HCT116 (cell line): ENCODE data around the gene CBX4. TPM values are rescaled to one million over a fixed set of nuclear protein-coding genes. Genes with fewer than 3 reads are reported as not detected.
A peak's percentile ranks its signal among the peaks of the same experiment; 100 is the strongest.

Experiments used
- ATAC-seq: fragments of 200-7000 bp; cut with Tn5 transposase; 2 replicates; pipeline ENCODE4 v1.9.1; 2020; ENCODE audit warnings: mild to moderate bottlenecking, moderate library complexity
- BruUV-seq: library from RNA; stranded (reverse); fragments of 400-500 nt; replicated peaks from 2 replicates; lab custom pipeline; 2021; lab: Mats Ljungman, UMichigan
- CTCF ChIA-PET: fragments of 300-600 bp; sonication (Branson Sonifier 250); formaldehyde crosslinking; loops from one replicate; lab custom pipeline; 2021; ENCODE audit warnings: antibody characterized with exemption; lab: Charles Lee
- POLR2A ChIA-PET: fragments of 300-600, 350-600 bp; sonication (Branson Sonifier 250); formaldehyde crosslinking; loops from one replicate; lab custom pipeline; 2021; ENCODE audit warnings: antibody characterized with exemption; lab: Charles Lee
- RAD21 ChIA-PET, 2 experiments: fragments of 300-600 bp; sonication (Branson Sonifier 250); formaldehyde crosslinking; loops; one replicate each; lab custom pipeline; 2023; ENCODE audit warnings: low total read pairs in 2 of 2; ENCODE audit not compliant: uncharacterized antibody in 2 of 2, unreplicated experiment in 2 of 2, low non-redundant PET in 1 of 2; lab: Charles Lee
- DNase-seq: peaks from one replicate; pipeline ENCODE4 v3.0.0-alpha.2; 2010; ENCODE audit warnings: low read depth, low spot score
- H2AFZ ChIP-seq: fragments of 200-600 bp; shearing (Covaris generic), sonication (generic); 2 replicates; pipeline ENCODE4 v1.6.1; 2017; ENCODE audit warnings: low read depth, mixed run types, mixed read lengths, antibody characterized with exemption, low read length; ENCODE audit not compliant: poor library complexity, severe bottlenecking
- H3K27ac ChIP-seq: 2 replicates; pipeline ENCODE4 v1.5.1; 2012; ENCODE audit warnings: low read depth, low read length
- H3K27me3 ChIP-seq: fragments of 200-600 bp; sonication (generic); 2 replicates; pipeline ENCODE4 v1.6.1; 2016; ENCODE audit warnings: mixed run types, low read length, mixed read lengths; ENCODE audit not compliant: insufficient read depth
- H3K36me3 ChIP-seq, 2 experiments: fragments of 200-500 bp in 1 of 2; fragments of 200-600 bp in 1 of 2; sonication (Bioruptor generic) in 1 of 2; sonication (generic) in 1 of 2; 2 replicates each; pipeline versions ENCODE4 v1.5.1 to v1.6.1; 2014 to 2016; ENCODE audit warnings: low read length in 2 of 2, inconsistent platforms in 1 of 2, mixed read lengths in 1 of 2, mixed run types in 1 of 2; ENCODE audit not compliant: insufficient read depth in 2 of 2, control insufficient read depth in 1 of 2
- H3K4me1 ChIP-seq, 2 experiments: fragments of 200-600 bp in 1 of 2; sonication (generic) in 1 of 2; 2 replicates each; pipeline versions ENCODE4 v1.5.1 to v1.6.1; 2012 to 2017; ENCODE audit warnings: low read length in 2 of 2, inconsistent platforms in 1 of 2, mild to moderate bottlenecking in 1 of 2, mixed read lengths in 1 of 2, mixed run types in 1 of 2, moderate library complexity in 1 of 2; ENCODE audit not compliant: insufficient read depth in 2 of 2, control insufficient read depth in 1 of 2
- H3K4me2 ChIP-seq: fragments of 200-600 bp; sonication (generic); 2 replicates; pipeline ENCODE4 v1.6.1; 2017; ENCODE audit warnings: mixed run types, low read length, mixed read lengths
- H3K4me3 ChIP-seq, 2 experiments: fragments of 200-600 bp in 1 of 2; sonication (generic) in 1 of 2; replicated peaks in 1 of 2; 2 replicates each; pipeline ENCODE4 v1.5.1; 2011 to 2016; ENCODE audit warnings: low read length in 2 of 2, control low read depth in 1 of 2, low read depth in 1 of 2, mild to moderate bottlenecking in 1 of 2, mixed read lengths in 1 of 2, mixed run types in 1 of 2
- H3K79me2 ChIP-seq: fragments of 200-600 bp; sonication (generic); 2 replicates; pipeline ENCODE4 v1.6.1; 2017; ENCODE audit warnings: mild to moderate bottlenecking, mixed run types, low read length, moderate library complexity, mixed read lengths; ENCODE audit not compliant: insufficient read depth
- H3K9ac ChIP-seq: fragments of 200-600 bp; sonication (generic); 2 replicates; pipeline ENCODE4 v1.6.1; 2016; ENCODE audit warnings: low read length, mixed read lengths
- H3K9me2 ChIP-seq: fragments of 200-600 bp; sonication (generic), shearing (Covaris generic); 2 replicates; pipeline ENCODE4 v1.6.1; 2017; ENCODE audit warnings: mixed run types, mild to moderate bottlenecking, moderate library complexity; ENCODE audit not compliant: insufficient read depth
- H3K9me3 ChIP-seq, 2 experiments: fragments of 200-500 bp in 1 of 2; fragments of 200-600 bp in 1 of 2; sonication (Bioruptor generic) in 1 of 2; sonication (generic) in 1 of 2; 2 replicates each; pipeline ENCODE4 v1.6.1; 2014 to 2017; ENCODE audit warnings: low read length in 2 of 2, mixed read lengths in 2 of 2, inconsistent platforms in 1 of 2, low read depth in 1 of 2, mild to moderate bottlenecking in 1 of 2, mixed run types in 1 of 2, moderate library complexity in 1 of 2; ENCODE audit not compliant: control insufficient read depth in 1 of 2, insufficient read depth in 1 of 2
- H4K20me1 ChIP-seq: fragments of 200-600 bp; sonication (generic), shearing (Covaris generic); 2 replicates; pipeline ENCODE4 v1.6.1; 2017; ENCODE audit warnings: mixed run types, mild to moderate bottlenecking, moderate library complexity; ENCODE audit not compliant: insufficient read depth
- CEBPB ChIP-seq: IDR thresholded peaks from 2 replicates; pipeline ENCODE4 v1.6.1; 2012; ENCODE audit warnings: low read depth
- ELF1 ChIP-seq: IDR thresholded peaks from 2 replicates; pipeline ENCODE4 v1.6.1; 2012; ENCODE audit warnings: low read depth, borderline replicate concordance
- EZH2phosphoT487 ChIP-seq: fragments of 200-600 bp; IDR thresholded peaks from 2 replicates; pipeline ENCODE4 v1.6.1; 2018; ENCODE audit warnings: antibody characterized with exemption, borderline replicate concordance
- JUND ChIP-seq: IDR thresholded peaks from 2 replicates; pipeline ENCODE4 v1.6.1; 2012
- POLR2A ChIP-seq: IDR thresholded peaks from 2 replicates; pipeline ENCODE4 v1.7.0; 2011; ENCODE audit warnings: borderline replicate concordance; ENCODE audit not compliant: insufficient read depth, insufficient read length; ENCODE audit errors: extremely low read depth
- POLR2AphosphoS5 ChIP-seq: IDR thresholded peaks from 2 replicates; pipeline ENCODE4 v1.6.1; 2011; ENCODE audit warnings: mild to moderate bottlenecking, low read depth, low read length, moderate library complexity
- SP1 ChIP-seq: IDR thresholded peaks from 2 replicates; pipeline ENCODE4 v1.6.1; 2012; ENCODE audit warnings: low read depth
- TCF7L2 ChIP-seq: IDR thresholded peaks from 2 replicates; pipeline ENCODE4 v1.7.0; 2011; ENCODE audit warnings: borderline replicate concordance, inconsistent platforms; ENCODE audit not compliant: insufficient read depth, insufficient read length; ENCODE audit errors: extremely low read depth
- intact Hi-C: fragments of 100-400 bp; cut with micrococcal nuclease; formaldehyde crosslinking; loops from 2 replicates; pipeline ENCODE4 v1.10.0; 2022
- total RNA-seq: library from RNA; stranded (reverse); gene quantifications from one replicate; pipeline ENCODE4 v1.2.1, GENCODE V29; 2021; ENCODE audit not compliant: unreplicated experiment
- TF ChIP-seq, protein P1 (sequence below), 3 experiments: fragments of 200-600 bp in 1 of 3; sonication (generic) in 1 of 3; IDR thresholded peaks in 2 of 3; conservative IDR thresholded peaks in 1 of 3; 2 replicates each; pipeline ENCODE4 v1.5.1; 2012 to 2017; ENCODE audit warnings: low read depth in 2 of 3, low read length in 2 of 3, antibody characterized with exemption in 1 of 3, borderline replicate concordance in 1 of 3, control low read depth in 1 of 3, mild to moderate bottlenecking in 1 of 3, mixed read lengths in 1 of 3, mixed run types in 1 of 3, moderate library complexity in 1 of 3; ENCODE audit not compliant: insufficient read depth in 1 of 3
- TF ChIP-seq, protein P2 (sequence below): IDR thresholded peaks from 2 replicates; pipeline ENCODE4 v1.6.1; 2011; ENCODE audit warnings: mild to moderate bottlenecking, low read length, moderate library complexity; ENCODE audit not compliant: insufficient replicate concordance; ENCODE audit errors: extremely low read depth
- TF ChIP-seq, protein P3 (sequence below): IDR thresholded peaks from 2 replicates; pipeline ENCODE4 v1.6.1; 2012; ENCODE audit warnings: low read depth

The CBX4 gene
- total RNA-seq, 1 experiment from 2014 or later, result 60.9 TPM

DNA sequence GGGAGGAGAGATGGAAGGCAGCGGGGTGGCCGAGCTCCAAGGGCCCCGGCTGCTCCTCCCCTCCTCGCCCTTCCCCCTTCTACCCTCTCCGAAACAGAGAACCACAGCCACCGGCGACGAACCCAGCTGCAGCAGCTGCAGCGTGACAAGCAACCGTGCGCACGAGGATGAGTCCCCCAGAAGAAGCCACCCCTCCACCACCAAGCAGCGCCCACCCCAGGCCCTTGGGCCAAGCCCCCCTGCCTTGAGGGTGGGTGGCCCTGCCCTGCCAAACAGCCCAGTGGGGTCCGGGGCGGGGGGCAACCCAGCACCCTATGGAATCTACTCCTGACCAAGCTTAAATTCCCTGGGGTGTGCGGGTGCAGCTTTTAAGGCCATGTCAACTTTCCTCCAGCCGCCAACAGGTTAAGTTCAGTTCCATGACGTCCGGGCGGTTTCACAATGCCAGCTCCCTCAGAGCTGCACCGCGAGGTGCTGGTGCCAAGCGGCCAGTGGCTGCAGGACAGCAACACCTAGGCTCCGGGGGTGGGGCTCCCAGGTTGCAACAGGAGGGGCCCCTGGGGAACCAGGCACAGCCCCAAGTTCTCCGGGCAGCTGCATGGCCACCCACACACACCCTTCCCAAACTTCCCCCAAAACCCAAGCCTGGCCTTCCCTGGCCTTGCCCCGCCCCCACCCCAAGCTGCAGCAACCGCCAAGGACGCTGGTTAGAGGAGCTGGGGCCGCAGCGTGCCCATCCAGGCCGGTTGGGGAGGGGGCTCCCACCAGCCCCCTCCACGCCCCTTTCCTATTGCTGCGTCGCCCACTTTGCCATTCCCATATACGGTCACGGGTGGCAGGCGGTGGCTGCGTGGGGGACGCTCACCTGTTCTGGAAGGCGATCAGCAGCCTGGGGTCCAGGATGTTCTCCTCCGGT, 2.0 kb downstream of the CBX4 start:
- peak; percentile 31 for ATAC-seq
- Histone ChIP-seq H3K27ac (peak overlapping the region; percentile 94), H3K4me3 (peak overlapping the region; percentile 84 to 95), H2AFZ (no peak overlapping the region), H3K27me3 (no peaks in the 10 kb centered on the region), H3K9me2 (no peaks in the 10 kb centered on the region), H3K79me2 (peaks cover 52% of the 10 kb centered on the region), H3K9ac (peak overlapping the region; percentile 79), H4K20me1 (peaks cover 4% of the 10 kb centered on the region; the same call in 1 of the 2 replicates), H3K4me2 (peak overlapping the region; percentile 94), H3K9me3 (no peaks in the 10 kb centered on the region)
- BruUV-seq, result no TSS peak
- CTCF ChIA-PET, result interaction anchor here (0.6 to 3.0 kb wide), 8 partner anchors 8 to 171 kb away, joined by 3 to 18 read pairs (median 6); no protein-coding TSS in a partner anchor
- POLR2A ChIA-PET, result interaction anchor here (0.6 to 1.6 kb wide), 9 partner anchors 8 to 1425 kb away, joined by 3 to 7 read pairs (median 5); partner anchors contain the start of gene CBX8
- intact Hi-C loops, result no loop called here
- TF ChIP-seq, protein P1, sequence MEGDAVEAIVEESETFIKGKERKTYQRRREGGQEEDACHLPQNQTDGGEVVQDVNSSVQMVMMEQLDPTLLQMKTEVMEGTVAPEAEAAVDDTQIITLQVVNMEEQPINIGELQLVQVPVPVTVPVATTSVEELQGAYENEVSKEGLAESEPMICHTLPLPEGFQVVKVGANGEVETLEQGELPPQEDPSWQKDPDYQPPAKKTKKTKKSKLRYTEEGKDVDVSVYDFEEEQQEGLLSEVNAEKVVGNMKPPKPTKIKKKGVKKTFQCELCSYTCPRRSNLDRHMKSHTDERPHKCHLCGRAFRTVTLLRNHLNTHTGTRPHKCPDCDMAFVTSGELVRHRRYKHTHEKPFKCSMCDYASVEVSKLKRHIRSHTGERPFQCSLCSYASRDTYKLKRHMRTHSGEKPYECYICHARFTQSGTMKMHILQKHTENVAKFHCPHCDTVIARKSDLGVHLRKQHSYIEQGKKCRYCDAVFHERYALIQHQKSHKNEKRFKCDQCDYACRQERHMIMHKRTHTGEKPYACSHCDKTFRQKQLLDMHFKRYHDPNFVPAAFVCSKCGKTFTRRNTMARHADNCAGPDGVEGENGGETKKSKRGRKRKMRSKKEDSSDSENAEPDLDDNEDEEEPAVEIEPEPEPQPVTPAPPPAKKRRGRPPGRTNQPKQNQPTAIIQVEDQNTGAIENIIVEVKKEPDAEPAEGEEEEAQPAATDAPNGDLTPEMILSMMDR (IDR thresholded peaks at IDR 0.05 in 2 of 3, conservative IDR thresholded peaks at IDR 0.05 in 1 of 3; ENCODE audit: borderline replicate concordance in 1 of 3, insufficient read depth in 1 of 3, low read depth in 2 of 3, low read length in 2 of 3), result 0 out of 6 replicates have a peak, but pooled peaks of 1 of the 3 experiments have one; percentile 32
- TF ChIP-seq JUND, result no peak
- no peak for TF ChIP-seq EZH2phosphoT487
- TF ChIP-seq, protein P2, sequence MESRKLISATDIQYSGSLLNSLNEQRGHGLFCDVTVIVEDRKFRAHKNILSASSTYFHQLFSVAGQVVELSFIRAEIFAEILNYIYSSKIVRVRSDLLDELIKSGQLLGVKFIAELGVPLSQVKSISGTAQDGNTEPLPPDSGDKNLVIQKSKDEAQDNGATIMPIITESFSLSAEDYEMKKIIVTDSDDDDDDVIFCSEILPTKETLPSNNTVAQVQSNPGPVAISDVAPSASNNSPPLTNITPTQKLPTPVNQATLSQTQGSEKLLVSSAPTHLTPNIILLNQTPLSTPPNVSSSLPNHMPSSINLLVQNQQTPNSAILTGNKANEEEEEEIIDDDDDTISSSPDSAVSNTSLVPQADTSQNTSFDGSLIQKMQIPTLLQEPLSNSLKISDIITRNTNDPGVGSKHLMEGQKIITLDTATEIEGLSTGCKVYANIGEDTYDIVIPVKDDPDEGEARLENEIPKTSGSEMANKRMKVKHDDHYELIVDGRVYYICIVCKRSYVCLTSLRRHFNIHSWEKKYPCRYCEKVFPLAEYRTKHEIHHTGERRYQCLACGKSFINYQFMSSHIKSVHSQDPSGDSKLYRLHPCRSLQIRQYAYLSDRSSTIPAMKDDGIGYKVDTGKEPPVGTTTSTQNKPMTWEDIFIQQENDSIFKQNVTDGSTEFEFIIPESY, result no peak
- TF ChIP-seq TCF7L2, result peak; percentile 79
- TF ChIP-seq CEBPB, result peak; percentile 96
- no peak for TF ChIP-seq ELF1
- TF ChIP-seq POLR2A, result no peak
- no peak for TF ChIP-seq SP1
- TF ChIP-seq POLR2AphosphoS5, result peak; percentile 66
- TF ChIP-seq, protein P3, sequence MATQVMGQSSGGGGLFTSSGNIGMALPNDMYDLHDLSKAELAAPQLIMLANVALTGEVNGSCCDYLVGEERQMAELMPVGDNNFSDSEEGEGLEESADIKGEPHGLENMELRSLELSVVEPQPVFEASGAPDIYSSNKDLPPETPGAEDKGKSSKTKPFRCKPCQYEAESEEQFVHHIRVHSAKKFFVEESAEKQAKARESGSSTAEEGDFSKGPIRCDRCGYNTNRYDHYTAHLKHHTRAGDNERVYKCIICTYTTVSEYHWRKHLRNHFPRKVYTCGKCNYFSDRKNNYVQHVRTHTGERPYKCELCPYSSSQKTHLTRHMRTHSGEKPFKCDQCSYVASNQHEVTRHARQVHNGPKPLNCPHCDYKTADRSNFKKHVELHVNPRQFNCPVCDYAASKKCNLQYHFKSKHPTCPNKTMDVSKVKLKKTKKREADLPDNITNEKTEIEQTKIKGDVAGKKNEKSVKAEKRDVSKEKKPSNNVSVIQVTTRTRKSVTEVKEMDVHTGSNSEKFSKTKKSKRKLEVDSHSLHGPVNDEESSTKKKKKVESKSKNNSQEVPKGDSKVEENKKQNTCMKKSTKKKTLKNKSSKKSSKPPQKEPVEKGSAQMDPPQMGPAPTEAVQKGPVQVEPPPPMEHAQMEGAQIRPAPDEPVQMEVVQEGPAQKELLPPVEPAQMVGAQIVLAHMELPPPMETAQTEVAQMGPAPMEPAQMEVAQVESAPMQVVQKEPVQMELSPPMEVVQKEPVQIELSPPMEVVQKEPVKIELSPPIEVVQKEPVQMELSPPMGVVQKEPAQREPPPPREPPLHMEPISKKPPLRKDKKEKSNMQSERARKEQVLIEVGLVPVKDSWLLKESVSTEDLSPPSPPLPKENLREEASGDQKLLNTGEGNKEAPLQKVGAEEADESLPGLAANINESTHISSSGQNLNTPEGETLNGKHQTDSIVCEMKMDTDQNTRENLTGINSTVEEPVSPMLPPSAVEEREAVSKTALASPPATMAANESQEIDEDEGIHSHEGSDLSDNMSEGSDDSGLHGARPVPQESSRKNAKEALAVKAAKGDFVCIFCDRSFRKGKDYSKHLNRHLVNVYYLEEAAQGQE, result no peak
- TF ChIP-seq, all 23 proteins: peak for 4
- Histone ChIP-seq H3K4me1 (peaks cover 39 to 66% of the 10 kb centered on the region in 2 experiments), H3K36me3 (peaks cover 9 to 18% of the 10 kb centered on the region in 2 experiments; a peak in 2 of 4 replicates)
- peak; percentile 62 for DNase-seq
- RAD21 ChIA-PET, result no interaction called here
